ENCODE data around the gene MARS1.
A peak's percentile ranks its signal among the peaks of the same experiment; 100 is the strongest.

MARS1 gene

GRCh38 chr12:57451233-57451778 lies 36.6 kb upstream of the MARS1 start:
- no peaks in the 10 kb centered on the region for H3K36me3 ChIP-seq (ENCODE audit: control insufficient read depth, insufficient read depth, low read length)
- H3K4me3 ChIP-seq (ENCODE audit: low read depth, low read length): no peak overlapping the region
- no peak overlapping the region for H3K27ac ChIP-seq (ENCODE audit: low read depth, low read length)
- H3K27me3 ChIP-seq (ENCODE audit: control insufficient read depth, insufficient read depth, low read length): no peaks in the 10 kb centered on the region
- no peaks in the 10 kb centered on the region for H3K9me3 ChIP-seq (ENCODE audit: control insufficient read depth, insufficient read depth, low read depth, low read length)
- H3K9ac ChIP-seq (ENCODE audit: low read length): no peak overlapping the region
- H3K4me1 ChIP-seq (ENCODE audit: control insufficient read depth, insufficient read depth, low read length): peaks cover 36% of the 10 kb centered on the region

- Histone ChIP-seq H3K27ac (ENCODE audit: low read depth, low read length) (no peak overlapping the region), H3K36me3 (ENCODE audit: control insufficient read depth, insufficient read depth, low read length) (no peaks in the 10 kb centered on the region), H3K4me1 (ENCODE audit: control insufficient read depth, insufficient read depth, low read length) (peaks cover 42% of the 10 kb centered on the region), H3K4me3 (ENCODE audit: low read depth, low read length) (no peak overlapping the region), H3K27me3 (ENCODE audit: control insufficient read depth, insufficient read depth, low read length) (no peaks in the 10 kb centered on the region), H3K9me3 (ENCODE audit: control insufficient read depth, insufficient read depth, low read depth, low read length) (no peaks in the 10 kb centered on the region), H3K9ac (ENCODE audit: low read length) (peak overlapping the region; percentile 16)
Measured at GRCh38 chr12:57452181-57452936, 35.5 kb upstream of the MARS1 start.

- Histone ChIP-seq H3K4me1 (ENCODE audit: control insufficient read depth, insufficient read depth, low read length) (peaks cover 42% of the 10 kb centered on the region), H3K9ac (ENCODE audit: low read length) (no peak overlapping the region), H3K4me3 (ENCODE audit: low read depth, low read length) (no peak overlapping the region)
Measured at GRCh38 chr12:57452937-57453509, 34.8 kb upstream of the MARS1 start.

GRCh38 chr12:57454213-57454565 lies 33.7 kb upstream of the MARS1 start:
- Histone ChIP-seq H3K9ac (ENCODE audit: low read length) (no peak overlapping the region), H3K27ac (ENCODE audit: low read depth, low read length) (0 out of 2 replicates have a peak overlapping the region, but pooled peaks have one; percentile 92), H3K9me3 (ENCODE audit: control insufficient read depth, insufficient read depth, low read depth, low read length) (no peaks in the 10 kb centered on the region), H3K36me3 (ENCODE audit: control insufficient read depth, insufficient read depth, low read length) (no peaks in the 10 kb centered on the region), H3K4me1 (ENCODE audit: control insufficient read depth, insufficient read depth, low read length) (peaks cover 49% of the 10 kb centered on the region), H3K4me3 (ENCODE audit: low read depth, low read length) (no peak overlapping the region), H3K27me3 (ENCODE audit: control insufficient read depth, insufficient read depth, low read length) (no peaks in the 10 kb centered on the region)

More at GRCh38 chr12:57452937-57453509, 34.8 kb upstream of the MARS1 start:
- Histone ChIP-seq H3K36me3 (ENCODE audit: control insufficient read depth, insufficient read depth, low read length) (no peaks in the 10 kb centered on the region), H3K9me3 (ENCODE audit: control insufficient read depth, insufficient read depth, low read depth, low read length) (no peaks in the 10 kb centered on the region), H3K27ac (ENCODE audit: low read depth, low read length) (no peak overlapping the region), H3K27me3 (ENCODE audit: control insufficient read depth, insufficient read depth, low read length) (no peaks in the 10 kb centered on the region)

GRCh38 chr12:57454566-57455373 lies 33.1 kb upstream of the MARS1 start, which contains the start of gene INHBE:
Gene INHBE (plus strand): TSS chr12:57455307. CDS start chr12:57455537, 230 bp downstream.
- Histone ChIP-seq H3K27me3 (ENCODE audit: control insufficient read depth, insufficient read depth, low read length) (no peaks in the 10 kb centered on the region), H3K27ac (ENCODE audit: low read depth, low read length) (peak within 1 kb of the TSS; percentile 92), H3K4me1 (ENCODE audit: control insufficient read depth, insufficient read depth, low read length) (peaks cover 49% of the 10 kb centered on the region), H3K4me3 (ENCODE audit: low read depth, low read length) (peak within 1 kb of the TSS; percentile 45), H3K9me3 (ENCODE audit: control insufficient read depth, insufficient read depth, low read depth, low read length) (no peaks in the 10 kb centered on the region), H3K36me3 (ENCODE audit: control insufficient read depth, insufficient read depth, low read length) (no peaks in the 10 kb centered on the region), H3K9ac (ENCODE audit: low read length) (peak within 1 kb of the TSS; percentile 72)

GRCh38 chr12:57455374-57456144 lies 32.3 kb upstream of the MARS1 start:
- Histone ChIP-seq H3K36me3 (ENCODE audit: control insufficient read depth, insufficient read depth, low read length) (no peaks in the 10 kb centered on the region), H3K9me3 (ENCODE audit: control insufficient read depth, insufficient read depth, low read depth, low read length) (no peaks in the 10 kb centered on the region), H3K4me3 (ENCODE audit: low read depth, low read length) (peak overlapping the region; percentile 45), H3K9ac (ENCODE audit: low read length) (peak overlapping the region; percentile 61), H3K27ac (ENCODE audit: low read depth, low read length) (no peak overlapping the region), H3K4me1 (ENCODE audit: control insufficient read depth, insufficient read depth, low read length) (peaks cover 49% of the 10 kb centered on the region), H3K27me3 (ENCODE audit: control insufficient read depth, insufficient read depth, low read length) (no peaks in the 10 kb centered on the region)

GRCh38 chr12:57456145-57456700 lies 31.6 kb upstream of the MARS1 start:
- H3K27ac ChIP-seq (ENCODE audit: low read depth, low read length): no peak overlapping the region
- H3K9ac ChIP-seq (ENCODE audit: low read length): peak overlapping the region; percentile 61
- H3K36me3 ChIP-seq (ENCODE audit: control insufficient read depth, insufficient read depth, low read length): no peaks in the 10 kb centered on the region
- H3K4me1 ChIP-seq (ENCODE audit: control insufficient read depth, insufficient read depth, low read length): peaks cover 49% of the 10 kb centered on the region
- no peaks in the 10 kb centered on the region for H3K9me3 ChIP-seq (ENCODE audit: control insufficient read depth, insufficient read depth, low read depth, low read length)
- peak overlapping the region; percentile 45 for H3K4me3 ChIP-seq (ENCODE audit: low read depth, low read length)
- H3K27me3 ChIP-seq (ENCODE audit: control insufficient read depth, insufficient read depth, low read length): no peaks in the 10 kb centered on the region

GRCh38 chr12:57456737-57457490 lies 31.0 kb upstream of the MARS1 start:
- no peak overlapping the region for H3K27ac ChIP-seq (ENCODE audit: low read depth, low read length)

GRCh38 chr12:57458665-57459054 lies 29.2 kb upstream of the MARS1 start:
- H3K27me3 ChIP-seq (ENCODE audit: control insufficient read depth, insufficient read depth, low read length): no peaks in the 10 kb centered on the region
- H3K36me3 ChIP-seq (ENCODE audit: control insufficient read depth, insufficient read depth, low read length): no peaks in the 10 kb centered on the region
- H3K4me1 ChIP-seq (ENCODE audit: control insufficient read depth, insufficient read depth, low read length): peaks cover 38% of the 10 kb centered on the region
- H3K9ac ChIP-seq (ENCODE audit: low read length): peak overlapping the region; percentile 62
- H3K27ac ChIP-seq (ENCODE audit: low read depth, low read length): peak overlapping the region; percentile 63; the same call in 1 of the 2 replicates
- peak overlapping the region; percentile 80 for H3K4me3 ChIP-seq (ENCODE audit: low read depth, low read length)
- no peaks in the 10 kb centered on the region for H3K9me3 ChIP-seq (ENCODE audit: control insufficient read depth, insufficient read depth, low read depth, low read length)

More at GRCh38 chr12:57456737-57457490, 31.0 kb upstream of the MARS1 start:
- Histone ChIP-seq H3K4me1 (ENCODE audit: control insufficient read depth, insufficient read depth, low read length) (peaks cover 42% of the 10 kb centered on the region), H3K36me3 (ENCODE audit: control insufficient read depth, insufficient read depth, low read length) (no peaks in the 10 kb centered on the region), H3K4me3 (ENCODE audit: low read depth, low read length) (no peak overlapping the region), H3K9me3 (ENCODE audit: control insufficient read depth, insufficient read depth, low read depth, low read length) (no peaks in the 10 kb centered on the region), H3K9ac (ENCODE audit: low read length) (no peak overlapping the region), H3K27me3 (ENCODE audit: control insufficient read depth, insufficient read depth, low read length) (no peaks in the 10 kb centered on the region)
